NT2/D1 (cell line): Measurements from ENCODE around the gene DDX54.

Experiments used
- DNase-seq: peaks from one replicate; pipeline ENCODE4 v3.0.0-alpha.2; 2011; ENCODE audit warnings: low read depth, low spot score
- H3K27me3 ChIP-seq: 2 replicates; pipeline ENCODE4 v1.6.0; 2011; ENCODE audit warnings: mild to moderate bottlenecking; ENCODE audit not compliant: insufficient read length, insufficient read depth
- H3K36me3 ChIP-seq: 2 replicates; pipeline ENCODE4 v1.6.1; 2011; ENCODE audit warnings: mild to moderate bottlenecking, low read length, mixed read lengths; ENCODE audit not compliant: insufficient read depth, insufficient read length
- H3K4me1 ChIP-seq: 2 replicates; pipeline ENCODE4 v1.5.1; 2011; ENCODE audit not compliant: insufficient read depth, insufficient read length
- H3K4me3 ChIP-seq: 2 replicates; pipeline ENCODE4 v1.5.1; 2011; ENCODE audit warnings: low read depth; ENCODE audit not compliant: insufficient read length
- H3K9ac ChIP-seq: 2 replicates; pipeline ENCODE4 v1.6.0; 2011; ENCODE audit warnings: low read depth; ENCODE audit not compliant: insufficient read length
- H3K9me3 ChIP-seq: 2 replicates; pipeline ENCODE4 v1.5.1; 2011; ENCODE audit warnings: mild to moderate bottlenecking, low read length; ENCODE audit not compliant: insufficient read depth
- SUZ12 ChIP-seq: IDR thresholded peaks from 2 replicates; pipeline ENCODE4 v1.6.1; 2011; ENCODE audit not compliant: insufficient read length, insufficient read depth; ENCODE audit errors: extremely low read depth
- YY1 ChIP-seq: IDR thresholded peaks from 2 replicates; pipeline ENCODE4 v1.6.1; 2011; ENCODE audit not compliant: insufficient read length, insufficient read depth
- ZNF274 ChIP-seq: IDR thresholded peaks from 2 replicates; pipeline ENCODE4 v1.6.1; 2011; ENCODE audit warnings: mild to moderate bottlenecking, low read depth, low read length

DDX54 gene

GRCh38 chr12:113185180-113186032 lies at the start of gene DDX54, which contains the start of gene RITA1:
Gene DDX54 (minus strand): TSS chr12:113185478. CDS start chr12:113185451, 27 bp downstream.
Gene RITA1 (plus strand): TSS chr12:113185721. CDS start chr12:113186747, 1,026 bp downstream.
- TF ChIP-seq ZNF274 (no peak), YY1 (peak; percentile 64)
- H3K9ac ChIP-seq = peak within 1 kb of the TSS; percentile 99
- no peaks in the 10 kb centered on the region for H3K27me3 ChIP-seq
- peaks cover 6% of the 10 kb centered on the region for H3K4me1 ChIP-seq
- peaks cover 59% of the 10 kb centered on the region for H3K36me3 ChIP-seq
- H3K9me3 ChIP-seq = no peaks in the 10 kb centered on the region
- DNase-seq = peak; percentile 80
- peak within 1 kb of the TSS; percentile 98 for H3K4me3 ChIP-seq

DNA sequence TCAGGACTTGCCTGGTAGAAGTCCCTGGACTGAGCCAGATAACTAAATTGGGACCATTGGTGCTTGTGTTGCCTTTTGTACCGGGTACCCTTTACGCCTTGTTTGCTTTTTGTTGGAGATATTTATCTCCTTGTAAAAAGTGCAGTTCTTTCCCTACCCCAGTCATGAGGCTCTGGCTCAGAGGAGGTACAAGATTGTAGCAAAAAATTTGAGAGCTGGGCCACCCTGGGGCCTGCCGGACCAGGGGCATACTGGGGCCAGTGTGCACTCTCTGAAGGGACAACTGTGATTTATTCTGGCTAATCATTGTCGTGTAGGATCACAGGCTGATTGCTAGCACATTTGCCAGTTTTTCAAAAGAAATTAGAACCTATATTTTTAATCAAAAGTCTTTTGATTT lies 49.2 kb upstream of the DDX54 start:
- no peaks in the 10 kb centered on the region for H3K27me3 ChIP-seq
- DNase-seq = no peak
- H3K4me3 ChIP-seq = no peak overlapping the region
- H3K9ac ChIP-seq = no peak overlapping the region
- H3K9me3 ChIP-seq = no peaks in the 10 kb centered on the region
- peaks cover 80% of the 10 kb centered on the region for H3K36me3 ChIP-seq
- TF ChIP-seq SUZ12 (no peak), ZNF274 (no peak), YY1 (no peak)
- peaks cover 20% of the 10 kb centered on the region for H3K4me1 ChIP-seq

DNA sequence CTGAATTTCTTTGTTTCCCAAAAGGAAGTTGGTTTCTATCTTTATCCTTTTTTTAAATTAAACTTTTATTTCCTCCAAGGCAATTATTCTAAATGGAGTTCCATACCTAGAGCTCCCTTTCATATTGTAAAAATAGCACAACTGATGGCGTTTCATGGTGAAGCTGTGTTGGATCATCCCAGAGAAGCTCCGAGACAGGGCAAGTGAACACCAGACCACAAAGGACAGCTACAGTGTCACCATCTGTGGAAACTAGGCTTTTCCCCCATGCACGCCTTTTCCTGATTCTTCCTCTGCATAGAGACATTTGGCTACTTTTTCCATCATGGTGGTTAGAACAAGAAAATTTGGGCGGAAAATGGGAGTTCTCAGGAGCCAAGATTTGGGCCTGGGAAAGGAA lies 48.7 kb upstream of the DDX54 start:
- peaks cover 79% of the 10 kb centered on the region for H3K36me3 ChIP-seq
- TF ChIP-seq YY1 = no peak
- no peak for TF ChIP-seq ZNF274
- no peak for TF ChIP-seq SUZ12
- H3K9ac ChIP-seq = no peak overlapping the region
- H3K9me3 ChIP-seq = no peaks in the 10 kb centered on the region
- H3K4me3 ChIP-seq = no peak overlapping the region
- DNase-seq = no peak
- no peaks in the 10 kb centered on the region for H3K27me3 ChIP-seq
- H3K4me1 ChIP-seq = peaks cover 20% of the 10 kb centered on the region

DNA sequence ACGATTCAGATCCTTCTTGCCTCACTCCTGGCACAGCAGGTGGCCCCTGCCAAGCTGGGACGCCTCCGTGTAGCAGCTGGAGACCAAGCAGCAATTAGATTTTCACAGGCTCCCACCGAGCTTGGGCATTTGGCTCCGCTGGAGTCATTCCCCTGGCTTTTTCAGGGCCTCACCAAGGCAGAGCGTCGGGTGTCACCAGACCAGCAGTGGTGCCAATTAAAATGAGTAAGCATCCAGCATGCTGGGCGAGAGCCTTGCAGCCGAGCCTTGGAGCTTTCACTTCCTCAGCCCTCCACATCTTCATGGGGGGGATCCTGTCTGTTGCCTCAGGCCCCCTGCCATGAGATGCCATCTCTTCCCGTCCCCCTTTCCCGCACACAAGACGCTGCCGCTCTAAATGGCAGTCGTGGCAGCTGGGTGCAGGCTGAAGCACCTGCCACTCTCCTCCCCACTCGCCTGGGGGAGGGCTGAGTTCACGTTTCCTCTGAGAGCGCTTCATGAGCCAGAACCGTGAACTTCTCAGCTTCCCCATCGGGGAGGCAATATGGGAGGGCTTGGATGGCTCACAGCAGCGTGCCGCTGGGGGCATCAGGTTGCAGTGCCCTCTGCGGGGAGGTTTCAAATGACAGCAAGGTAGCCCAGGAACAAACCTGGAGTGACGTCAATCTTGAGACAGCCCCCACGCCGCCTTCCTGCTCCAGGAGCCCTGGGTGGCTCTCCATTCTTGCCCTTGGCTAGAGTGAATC lies 47.7 kb upstream of the DDX54 start:
- Histone ChIP-seq H3K36me3 (peaks cover 82% of the 10 kb centered on the region), H3K9ac (no peak overlapping the region), H3K27me3 (no peaks in the 10 kb centered on the region), H3K4me1 (peaks cover 20% of the 10 kb centered on the region), H3K9me3 (no peaks in the 10 kb centered on the region), H3K4me3 (no peak overlapping the region)
- DNase-seq = no peak
- TF ChIP-seq SUZ12 (no peak), ZNF274 (no peak), YY1 (no peak)

DNA sequence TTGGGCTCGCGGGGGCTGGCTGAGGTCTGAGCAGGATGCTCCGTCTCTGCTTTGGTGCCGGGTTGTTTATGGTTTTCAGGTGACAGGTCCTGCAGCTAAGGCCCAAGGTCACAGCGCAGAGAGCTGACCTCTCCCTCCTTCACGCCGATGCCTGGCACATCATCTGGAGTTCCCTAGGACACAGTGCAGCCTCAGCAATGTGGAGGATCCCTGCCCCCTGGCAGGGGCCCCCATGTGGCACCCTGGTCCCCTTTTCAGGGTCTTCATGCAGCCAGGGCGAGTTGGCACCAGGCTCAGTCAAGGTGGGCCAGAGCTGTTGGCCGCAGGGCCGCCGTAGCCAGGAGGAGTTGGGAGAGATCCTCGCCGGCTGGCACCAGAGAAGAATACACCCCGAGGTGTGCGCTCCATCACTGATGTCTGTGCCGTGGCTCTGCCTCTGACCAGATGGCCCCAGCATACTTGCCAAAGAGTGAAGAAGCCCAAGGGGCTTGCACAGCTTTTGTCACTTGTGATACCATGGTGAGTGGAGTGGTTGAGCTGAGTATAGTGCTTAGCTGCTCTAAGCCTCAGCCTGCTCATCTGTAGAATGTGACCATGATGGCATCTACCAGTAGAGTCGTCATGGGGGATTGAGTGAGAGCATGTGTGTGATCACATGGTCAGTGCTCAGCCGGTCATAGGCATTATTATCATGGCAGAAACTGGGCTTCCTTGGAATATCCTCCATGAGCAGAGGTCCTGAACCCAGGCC lies 47.0 kb upstream of the DDX54 start:
- H3K4me3 ChIP-seq = no peak overlapping the region
- H3K9me3 ChIP-seq = no peaks in the 10 kb centered on the region
- no peak for DNase-seq
- H3K9ac ChIP-seq = no peak overlapping the region
- peaks cover 20% of the 10 kb centered on the region for H3K4me1 ChIP-seq
- TF ChIP-seq YY1 (no peak), ZNF274 (no peak), SUZ12 (no peak)
- H3K27me3 ChIP-seq = no peaks in the 10 kb centered on the region
- peaks cover 86% of the 10 kb centered on the region for H3K36me3 ChIP-seq

GRCh38 chr12:113231235-113232088 lies 46.2 kb upstream of the DDX54 start:
- Histone ChIP-seq H3K36me3 (peaks cover 89% of the 10 kb centered on the region), H3K9me3 (no peaks in the 10 kb centered on the region), H3K4me3 (no peak overlapping the region), H3K4me1 (peaks cover 20% of the 10 kb centered on the region), H3K9ac (no peak overlapping the region), H3K27me3 (no peaks in the 10 kb centered on the region)
- DNase-seq = peak; percentile 49
- no peak for TF ChIP-seq YY1
- TF ChIP-seq ZNF274 = no peak
- TF ChIP-seq SUZ12 = no peak
